IPS-NIHi7 (cell line): ENCODE measurements around the gene ATP12A.
"Not testable (repeated sequence)": the region's sequence is repeated elsewhere in the genome, so short reads cannot be mapped to it uniquely, and the experiment has no call there.

Experiments
- DNase-seq: peaks from one replicate; pipeline ENCODE4 v3.0.0; 2012; ENCODE audit warnings: mixed read lengths; ENCODE audit errors: extremely low spot score

Gene ATP12A

GRCh38 chr13:24730873-24731567, 50.8 kb downstream of the ATP12A start:
- not testable (repeated sequence) for DNase-seq

GRCh38 chr13:24734950-24735349, 54.7 kb downstream of the ATP12A start:
- no peak for DNase-seq

GRCh38 chr13:24737042-24737441, 56.8 kb downstream of the ATP12A start:
- DNase-seq = peak; percentile 52

GRCh38 chr13:24738366-24738847, 58.2 kb downstream of the ATP12A start:
- no peak for DNase-seq

GRCh38 chr13:24740014-24740890, 60.0 kb downstream of the ATP12A start:
- no peak for DNase-seq

- DNase-seq = peak; percentile 62
Observed at GRCh38 chr13:24741016-24741662, 60.9 kb downstream of the ATP12A start.

- DNase-seq = no peak
Observed at GRCh38 chr13:24741791-24742190, 61.6 kb downstream of the ATP12A start.

- peak; percentile 57 for DNase-seq
Observed at GRCh38 chr13:24742294-24742693, 62.1 kb downstream of the ATP12A start.

- DNase-seq = no peak
Observed at GRCh38 chr13:24742977-24743376, 62.8 kb downstream of the ATP12A start.

GRCh38 chr13:24744247-24744646, 64.0 kb downstream of the ATP12A start:
- no peak for DNase-seq

GRCh38 chr13:24745516-24745860, 65.3 kb downstream of the ATP12A start:
- DNase-seq = no peak

GRCh38 chr13:24745861-24746617, 65.8 kb downstream of the ATP12A start:
- no peak for DNase-seq

- peak; percentile 57 for DNase-seq
Observed at GRCh38 chr13:24746618-24747247, 66.5 kb downstream of the ATP12A start.

- DNase-seq = peak; percentile 30
Observed at GRCh38 chr13:24747248-24748060, 67.2 kb downstream of the ATP12A start.

GRCh38 chr13:24748061-24748400, 67.8 kb downstream of the ATP12A start:
- peak; percentile 20 for DNase-seq

GRCh38 chr13:24759197-24759596, 79.0 kb downstream of the ATP12A start:
- DNase-seq = no peak
